ENCODE measurements around the gene DDX21.
"Not testable (repeated sequence)": the region's sequence is repeated elsewhere in the genome, so short reads cannot be mapped to it uniquely, and the experiment has no call there.

Gene DDX21

DNA sequence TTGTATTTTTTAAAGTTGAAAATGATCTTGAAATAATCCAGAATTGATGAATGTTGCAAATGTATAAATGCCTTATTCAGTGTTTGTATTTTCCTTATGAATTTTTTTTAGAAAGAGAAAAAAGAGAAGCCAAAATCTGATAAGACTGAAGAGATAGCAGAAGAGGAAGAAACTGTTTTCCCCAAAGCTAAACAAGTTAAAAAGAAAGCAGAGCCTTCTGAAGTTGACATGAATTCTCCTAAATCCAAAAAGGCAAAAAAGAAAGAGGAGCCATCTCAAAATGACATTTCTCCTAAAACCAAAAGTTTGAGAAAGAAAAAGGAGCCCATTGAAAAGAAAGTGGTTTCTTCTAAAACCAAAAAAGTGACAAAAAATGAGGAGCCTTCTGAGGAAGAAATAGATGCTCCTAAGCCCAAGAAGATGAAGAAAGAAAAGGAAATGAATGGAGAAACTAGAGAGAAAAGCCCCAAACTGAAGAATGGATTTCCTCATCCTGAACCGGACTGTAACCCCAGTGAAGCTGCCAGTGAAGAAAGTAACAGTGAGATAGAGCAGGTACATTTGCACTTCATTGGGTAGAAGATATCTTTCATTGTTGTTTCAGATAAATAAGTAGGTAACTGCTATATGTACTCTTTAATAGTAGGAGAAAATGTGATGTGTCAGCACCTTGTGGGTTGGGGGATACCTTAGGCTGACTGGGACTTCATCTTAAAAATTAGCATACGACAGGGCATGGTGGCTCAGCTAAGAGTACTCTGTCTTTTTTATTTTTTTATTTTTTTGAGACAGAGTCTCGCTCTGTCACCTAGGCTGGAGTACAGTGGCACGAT, 3.9 kb downstream of the DDX21 start:
- H3K4me3 ChIP-seq (ENCODE audit: low read length), result no peak overlapping the region
- no peak for TF ChIP-seq ZNF274 (IDR thresholded peaks at IDR 0.05; ENCODE audit: low read depth, low read length)

DNA sequence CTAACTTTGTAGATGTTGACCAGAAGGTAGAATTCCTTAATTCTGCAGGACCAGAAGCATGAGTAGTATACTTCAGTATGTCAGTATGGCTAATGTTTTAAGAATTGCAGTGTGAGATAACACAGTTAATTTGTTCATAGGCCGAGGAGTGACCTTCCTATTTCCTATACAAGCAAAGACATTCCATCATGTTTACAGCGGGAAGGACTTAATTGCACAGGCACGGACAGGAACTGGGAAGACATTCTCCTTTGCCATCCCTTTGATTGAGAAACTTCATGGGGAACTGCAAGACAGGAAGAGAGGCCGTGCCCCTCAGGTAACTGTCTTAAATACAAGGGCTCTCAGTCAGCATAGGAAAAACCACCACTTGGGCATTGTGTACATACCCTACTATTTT, 7.2 kb downstream of the DDX21 start:
- H3K4me3 ChIP-seq (ENCODE audit: low read length), result no peak overlapping the region
- no peak for TF ChIP-seq ZNF274 (IDR thresholded peaks at IDR 0.05; ENCODE audit: low read depth, low read length)

DNA sequence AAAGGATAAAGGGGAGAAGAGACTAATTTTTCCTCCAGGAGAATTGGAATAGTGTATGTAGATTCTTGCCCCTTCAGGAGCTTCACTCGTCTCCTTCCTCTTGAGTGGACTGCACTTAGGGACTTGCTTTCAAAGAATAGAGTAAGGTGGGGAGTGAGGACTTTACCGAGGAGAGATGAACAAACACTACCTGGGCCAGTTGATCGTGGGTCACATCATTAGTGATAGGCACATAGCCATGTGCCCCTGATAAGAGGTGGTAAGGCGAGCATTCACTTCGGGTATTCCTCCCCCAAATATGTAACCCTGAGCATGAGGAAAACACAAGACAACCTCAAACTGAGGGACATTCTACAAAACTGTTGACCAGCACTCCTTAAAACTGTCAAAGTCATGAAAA, 18.0 kb downstream of the DDX21 start:
- H3K4me3 ChIP-seq (ENCODE audit: low read length), result no peak overlapping the region
- no peak for TF ChIP-seq ZNF274 (IDR thresholded peaks at IDR 0.05; ENCODE audit: low read depth, low read length)

DNA sequence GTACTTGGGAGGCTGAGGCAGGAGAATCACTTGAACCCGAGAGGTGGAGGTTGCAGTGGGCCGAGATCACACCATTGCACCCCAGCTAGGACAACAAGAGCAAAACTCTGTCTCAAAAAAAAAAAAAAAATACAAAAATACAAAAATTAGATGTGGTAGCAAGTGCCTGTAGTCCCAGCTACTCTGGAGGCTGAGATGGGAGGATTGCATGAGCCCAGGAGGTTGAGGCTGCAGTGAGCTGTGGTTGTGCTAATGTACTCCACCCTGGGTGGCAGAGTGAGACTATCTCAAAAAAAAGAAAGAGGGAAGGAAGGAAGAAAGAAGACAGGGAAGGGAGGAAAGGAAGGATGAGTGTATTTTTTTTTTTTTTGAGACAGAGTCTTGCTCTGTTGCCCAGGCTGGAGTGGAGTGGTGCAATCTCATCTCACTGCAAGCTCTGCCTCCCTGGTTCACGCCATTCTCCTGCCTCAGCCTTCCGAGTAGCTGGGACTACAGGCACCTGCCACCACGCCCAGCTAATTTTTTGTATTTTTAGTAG, 20.0 kb downstream of the DDX21 start:
- not testable (repeated sequence) for H3K4me3 ChIP-seq (ENCODE audit: low read length)

DNA sequence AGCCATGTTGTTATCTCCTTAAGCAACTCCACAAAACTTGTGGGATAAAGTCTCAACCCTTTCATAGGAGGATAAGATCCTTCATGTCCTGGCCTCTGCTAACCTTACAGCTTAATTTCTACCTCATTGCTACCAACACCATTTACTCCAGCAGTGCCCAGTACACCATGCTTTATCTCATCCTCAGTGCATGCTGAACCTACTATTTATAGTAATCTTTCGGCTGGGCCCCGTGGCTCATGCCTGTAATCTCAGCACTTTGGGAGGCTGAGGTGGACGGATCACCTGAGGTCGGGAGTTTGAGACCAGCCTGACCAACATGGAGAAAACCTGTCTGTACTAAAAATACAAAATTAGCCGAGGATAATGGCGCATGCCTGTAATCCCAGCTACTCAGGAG, 23.8 kb downstream of the DDX21 start:
- H3K4me3 ChIP-seq (ENCODE audit: low read length), result not testable (repeated sequence)

DNA sequence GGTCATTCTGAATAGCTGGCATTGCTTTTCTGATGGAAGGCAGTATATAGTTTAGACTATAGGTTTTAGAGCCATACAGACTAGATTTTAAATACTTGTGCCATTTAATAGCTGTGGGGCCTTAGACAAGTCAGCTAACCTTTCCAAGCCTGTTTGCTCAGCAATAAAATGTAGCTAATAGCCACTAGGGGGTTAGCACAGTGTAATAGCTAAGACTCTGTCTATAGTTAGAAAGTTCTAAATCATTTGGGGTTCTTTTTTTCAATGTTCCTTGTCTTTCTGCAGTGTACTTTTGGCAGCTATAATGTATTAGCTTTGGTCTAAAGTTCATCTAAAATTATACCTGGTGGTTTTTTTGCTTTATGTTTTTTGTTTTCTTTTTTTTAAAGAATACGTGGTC, 25.1 kb downstream of the DDX21 start:
- no peak overlapping the region for H3K4me3 ChIP-seq (ENCODE audit: low read length)
- TF ChIP-seq ZNF274 (IDR thresholded peaks at IDR 0.05; ENCODE audit: low read depth, low read length), result no peak

DNA sequence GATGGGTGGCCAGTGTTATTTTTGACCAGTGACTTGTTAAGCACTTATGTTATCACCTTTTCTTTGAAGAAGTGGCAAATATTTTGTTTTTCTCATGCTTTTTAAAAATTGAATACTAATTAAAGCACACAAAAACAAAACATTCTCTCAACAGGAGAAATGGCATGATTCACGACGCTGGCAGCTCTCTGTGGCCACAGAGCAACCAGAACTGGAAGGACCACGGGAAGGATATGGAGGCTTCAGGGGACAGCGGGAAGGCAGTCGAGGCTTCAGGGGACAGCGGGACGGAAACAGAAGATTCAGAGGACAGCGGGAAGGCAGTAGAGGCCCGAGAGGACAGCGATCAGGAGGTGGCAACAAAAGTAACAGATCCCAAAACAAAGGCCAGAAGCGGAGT, 26.4 kb downstream of the DDX21 start:
- TF ChIP-seq ZNF274 (IDR thresholded peaks at IDR 0.05; ENCODE audit: low read depth, low read length), result no peak

DNA sequence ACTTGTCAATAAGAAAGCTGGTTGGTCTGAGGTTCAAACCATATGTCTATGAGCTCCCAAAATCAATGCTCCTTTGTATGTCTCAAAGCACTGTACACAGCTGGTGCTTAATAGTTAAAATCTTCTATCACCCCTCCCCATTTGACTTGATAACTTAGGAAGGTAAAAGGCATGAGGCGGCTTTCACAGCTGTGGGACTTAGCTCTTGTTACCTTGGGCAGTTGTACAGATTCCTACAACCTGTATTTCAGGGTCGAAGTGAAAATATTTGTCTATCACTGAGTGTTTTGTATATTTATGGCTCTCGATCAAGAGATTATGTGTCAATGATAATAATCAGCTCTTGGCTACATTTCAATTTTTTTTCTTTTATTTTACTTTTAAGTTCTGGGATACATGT, 31.6 kb downstream of the DDX21 start:
- H3K4me3 ChIP-seq (ENCODE audit: low read length), result no peak overlapping the region
- TF ChIP-seq ZNF274 (IDR thresholded peaks at IDR 0.05; ENCODE audit: low read depth, low read length), result no peak

More for the DNA sequence above, 26.4 kb downstream of the DDX21 start:
- no peak overlapping the region for H3K4me3 ChIP-seq (ENCODE audit: low read length)

DNA sequence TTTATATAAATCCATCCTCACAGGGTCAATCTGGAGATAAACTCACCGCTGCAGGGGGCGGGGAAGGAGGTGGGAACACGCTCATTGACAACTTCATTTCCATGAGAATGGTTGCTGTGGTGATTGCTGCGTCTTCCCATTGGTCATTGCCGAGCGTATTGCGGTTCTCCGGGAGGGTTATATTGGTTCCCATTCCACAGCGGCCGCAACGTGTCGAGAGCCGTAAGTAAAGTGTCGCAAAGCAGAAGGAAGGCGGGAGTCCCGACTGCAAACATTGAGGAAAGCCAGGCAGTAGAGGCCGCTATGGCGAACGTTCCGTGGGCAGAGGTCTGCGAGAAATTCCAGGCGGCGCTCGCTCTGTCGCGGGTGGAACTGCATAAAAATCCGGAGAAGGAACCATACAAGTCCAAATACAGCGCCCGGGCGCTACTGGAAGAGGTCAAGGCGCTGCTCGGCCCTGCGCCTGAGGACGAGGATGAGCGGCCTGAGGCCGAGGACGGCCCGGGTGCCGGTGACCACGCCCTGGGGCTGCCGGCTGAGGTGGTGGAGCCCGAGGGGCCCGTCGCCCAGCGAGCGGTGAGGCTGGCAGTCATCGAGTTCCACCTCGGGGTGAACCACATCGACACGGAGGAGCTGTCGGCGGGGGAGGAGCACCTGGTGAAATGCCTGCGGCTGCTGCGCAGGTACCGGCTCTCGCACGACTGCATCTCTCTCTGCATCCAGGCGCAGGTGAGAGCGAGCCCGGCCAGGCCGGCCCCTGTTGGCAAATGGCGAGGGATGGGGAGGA, 32.8 kb downstream of the DDX21 start, which contains the start of gene KIFBP:
Gene KIFBP (plus strand): TSS at position 274 of the 787 bp plus-strand sequence. CDS start 30 bp downstream, at position 304.
- no peak for TF ChIP-seq ZNF274 (IDR thresholded peaks at IDR 0.05; ENCODE audit: low read depth, low read length)
- peak within 1 kb of the TSS; percentile 73 for H3K4me3 ChIP-seq (ENCODE audit: low read length)

DNA sequence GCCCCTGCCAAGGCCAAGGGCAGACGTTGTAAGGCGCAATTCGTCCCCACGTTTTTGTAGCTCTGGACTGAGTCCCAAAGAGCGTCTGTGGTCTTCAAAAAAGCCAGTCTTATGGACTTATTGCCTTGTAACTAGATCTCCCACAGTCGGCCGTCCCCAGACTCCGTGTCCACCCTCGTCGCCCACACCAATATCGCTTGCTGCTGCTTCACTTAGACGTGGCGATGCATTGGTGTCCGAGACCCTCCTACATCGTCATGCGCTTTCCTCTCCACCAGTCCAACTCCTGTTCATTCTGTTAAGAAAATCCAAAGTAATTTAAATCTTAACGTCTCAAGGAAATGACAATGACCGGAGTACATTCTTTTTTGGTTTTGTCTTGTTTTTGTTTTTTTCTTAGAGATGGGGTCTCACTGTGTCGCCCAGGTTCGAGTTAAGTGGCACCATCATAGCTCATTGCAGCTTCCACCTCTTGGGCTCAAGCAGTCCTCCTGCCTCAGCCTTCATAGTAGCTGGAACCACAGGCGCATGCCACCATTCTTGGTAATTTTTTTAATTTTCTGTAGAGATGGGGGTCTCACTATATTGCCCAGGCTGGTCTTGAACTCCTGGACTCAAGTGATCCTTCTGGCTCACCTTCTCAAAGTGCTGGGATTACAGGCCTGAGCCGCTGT, 33.5 kb downstream of the DDX21 start:
- peak overlapping the region; percentile 73 for H3K4me3 ChIP-seq (ENCODE audit: low read length)
- no peak for TF ChIP-seq ZNF274 (IDR thresholded peaks at IDR 0.05; ENCODE audit: low read depth, low read length)

DNA sequence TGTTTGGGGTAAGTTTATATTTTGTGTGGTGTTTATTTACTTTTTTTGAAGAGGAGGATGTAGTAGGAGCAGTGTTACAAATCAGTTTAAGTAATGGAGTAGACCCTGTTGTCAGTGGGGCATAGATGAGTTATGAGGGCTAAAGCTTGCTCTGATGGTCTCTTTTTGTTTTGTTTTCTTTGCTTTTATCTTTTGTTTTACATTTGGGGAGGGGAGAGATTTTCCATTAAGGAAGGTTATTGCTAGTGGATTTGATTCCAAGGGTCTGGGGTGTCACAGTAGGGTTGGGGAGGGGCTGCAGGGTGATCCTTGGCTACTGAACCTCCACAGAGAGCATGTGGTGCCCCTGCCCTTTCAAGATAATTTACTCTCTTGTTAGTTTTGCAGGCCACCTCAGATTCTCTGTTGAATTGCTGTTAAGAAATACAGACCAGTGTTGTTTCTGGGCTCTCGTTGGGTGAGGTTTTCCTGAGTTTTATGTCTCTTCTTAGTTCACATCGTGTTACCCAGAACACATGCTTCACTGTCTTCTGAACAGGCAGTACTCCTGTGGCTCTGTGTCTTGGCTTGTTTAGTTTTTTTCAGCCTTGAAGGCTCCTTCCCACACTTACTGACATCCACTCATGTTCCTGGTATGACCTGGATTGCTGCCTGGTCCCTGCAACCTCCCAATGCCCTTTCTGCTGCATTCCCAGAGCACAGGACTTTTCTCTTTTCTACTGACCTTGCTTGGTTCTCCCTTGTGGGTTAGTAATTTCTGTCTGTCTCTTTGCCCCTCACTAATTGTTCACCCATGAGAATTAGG, 36.9 kb downstream of the DDX21 start:
- TF ChIP-seq ZNF274 (IDR thresholded peaks at IDR 0.05; ENCODE audit: low read depth, low read length), result no peak
- H3K4me3 ChIP-seq (ENCODE audit: low read length), result no peak overlapping the region

DNA sequence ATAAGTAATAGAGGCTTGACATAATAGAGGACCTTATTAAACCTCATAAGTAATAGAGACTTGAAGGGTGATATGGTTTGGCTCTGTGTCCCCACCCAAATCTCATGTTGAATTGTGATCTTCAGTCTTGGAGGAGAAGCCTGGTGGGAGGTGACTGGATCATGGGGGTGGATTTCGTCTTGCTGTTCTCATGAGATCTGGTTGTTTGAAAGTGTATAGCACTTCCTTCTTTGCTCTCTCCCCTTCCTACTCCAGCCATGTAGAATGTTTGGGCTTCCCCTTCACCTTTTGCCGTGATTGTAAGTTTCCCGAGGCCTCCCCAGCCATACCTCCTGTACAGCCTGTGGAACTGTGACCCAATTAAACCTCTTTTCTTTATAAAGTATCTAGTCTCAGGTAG, 41.2 kb downstream of the DDX21 start:
- TF ChIP-seq ZNF274 (IDR thresholded peaks at IDR 0.05; ENCODE audit: low read depth, low read length), result no peak
- H3K4me3 ChIP-seq (ENCODE audit: low read length), result peak overlapping the region; percentile 34; the same call in 1 of the 2 replicates

DNA sequence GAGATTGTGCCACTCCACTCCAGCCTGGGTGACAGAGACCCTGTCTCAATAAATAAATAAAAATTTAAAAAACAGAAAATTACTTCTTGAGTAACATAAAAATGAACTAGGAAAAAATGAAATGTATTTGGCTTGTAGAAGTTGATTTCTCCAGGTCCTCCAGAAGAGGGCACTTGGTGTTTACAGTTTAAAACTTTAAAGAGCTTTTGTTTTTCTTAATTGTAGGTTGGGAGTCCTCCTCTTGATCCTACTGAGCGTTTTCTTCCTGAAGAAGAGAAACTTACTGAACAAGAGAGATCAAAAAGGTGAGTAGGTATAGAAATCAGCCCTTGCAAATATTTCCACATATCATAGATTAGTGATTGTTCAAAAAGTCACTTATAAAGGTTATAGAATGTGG, 48.9 kb downstream of the DDX21 start:
- no peak overlapping the region for H3K4me3 ChIP-seq (ENCODE audit: low read length)
- no peak for TF ChIP-seq ZNF274 (IDR thresholded peaks at IDR 0.05; ENCODE audit: low read depth, low read length)
